Liver (tissue), 9 donors: ENCODE measurements around the gene VIPR2. TPM values are rescaled to one million over a fixed set of nuclear protein-coding genes. Genes with fewer than 3 reads are reported as not detected.

Experiments
- DNase-seq: peaks from one replicate; pipeline ENCODE4 v3.0.0-alpha.2; 2017; ENCODE audit warnings: low spot score
- H3K27ac ChIP-seq, 2 donors: one replicate each; pipeline ENCODE4 v1.7.0; 2013; ENCODE audit warnings: inconsistent platforms in 2 of 2, low read length in 2 of 2, control low read depth in 1 of 2, low read depth in 1 of 2, mild to moderate bottlenecking in 1 of 2
- H3K27me3 ChIP-seq, 4 donors: one replicate each; pipeline versions ENCODE4 v1.6.1 to v1.7.0; 2013; ENCODE audit warnings: low read length in 3 of 4, inconsistent platforms in 1 of 4, mild to moderate bottlenecking in 1 of 4, moderate library complexity in 1 of 4; ENCODE audit not compliant: control insufficient read depth in 4 of 4, insufficient read depth in 4 of 4
- H3K36me3 ChIP-seq, 4 donors: one replicate each; pipeline versions ENCODE4 v1.6.1 to v1.7.0; 2013; ENCODE audit warnings: low read length in 3 of 4, mild to moderate bottlenecking in 3 of 4, low read depth in 1 of 4, moderate library complexity in 1 of 4; ENCODE audit not compliant: control insufficient read depth in 4 of 4, insufficient read depth in 3 of 4
- H3K4me1 ChIP-seq, 4 donors: one replicate each; pipeline versions ENCODE4 v1.6.1 to v1.7.0; 2013; ENCODE audit warnings: low read length in 3 of 4, mild to moderate bottlenecking in 3 of 4, moderate library complexity in 1 of 4; ENCODE audit not compliant: control insufficient read depth in 4 of 4, insufficient read depth in 4 of 4
- H3K4me3 ChIP-seq, 3 donors: one replicate each; pipeline versions ENCODE4 v1.6.1 to v1.7.0; 2013; ENCODE audit warnings: low read length in 3 of 3, control low read depth in 1 of 3, low read depth in 1 of 3, mild to moderate bottlenecking in 1 of 3
- H3K9ac ChIP-seq, 2 donors: one replicate each; pipeline ENCODE4 v1.7.0; 2013; ENCODE audit warnings: low read length in 2 of 2, mild to moderate bottlenecking in 2 of 2, moderate library complexity in 2 of 2, control low read depth in 1 of 2, low read depth in 1 of 2
- H3K9me3 ChIP-seq, 4 donors: one replicate each; pipeline versions ENCODE4 v1.6.1 to v1.7.0; 2013; ENCODE audit warnings: low read length in 3 of 4; ENCODE audit not compliant: control insufficient read depth in 4 of 4
- ATF3 ChIP-seq: IDR thresholded peaks from 2 replicates; pipeline ENCODE4 v1.6.1; 2016; ENCODE audit warnings: antibody characterized with exemption
- CTCF ChIP-seq: fragments of 150-350 bp; IDR thresholded peaks from 2 replicates; pipeline ENCODE4 v1.5.1; 2017; ENCODE audit warnings: improper control_type of control experiment, low read depth, low read length; ENCODE audit not compliant: missing input control
- EGR1 ChIP-seq, 2 donors: IDR thresholded peaks; 2 replicates each; pipeline ENCODE4 v1.6.1; 2016 to 2018; ENCODE audit warnings: antibody characterized with exemption in 2 of 2, low read depth in 2 of 2
- FOXA1 ChIP-seq: IDR thresholded peaks from 2 replicates; pipeline ENCODE4 v1.6.1; 2016; ENCODE audit warnings: antibody characterized with exemption
- HNF4A ChIP-seq, 2 donors: conservative IDR thresholded peaks; 2 replicates each; pipeline ENCODE4 v1.6.1; 2016; ENCODE audit warnings: antibody characterized with exemption in 2 of 2, mild to moderate bottlenecking in 2 of 2
- HNF4G ChIP-seq: IDR thresholded peaks from 2 replicates; pipeline ENCODE4 v1.6.1; 2016; ENCODE audit warnings: antibody characterized with exemption
- JUND ChIP-seq, 2 donors: IDR thresholded peaks; 2 replicates each; pipeline ENCODE4 v1.6.1; 2016; ENCODE audit warnings: antibody characterized with exemption in 2 of 2
- NR2F2 ChIP-seq: IDR thresholded peaks from 2 replicates; pipeline ENCODE4 v1.6.1; 2016; ENCODE audit warnings: antibody characterized with exemption
- RAD21 ChIP-seq, 2 donors: IDR thresholded peaks; 2 replicates each; pipeline ENCODE4 v1.6.1; 2016; ENCODE audit warnings: antibody characterized with exemption in 2 of 2, mild to moderate bottlenecking in 2 of 2
- REST ChIP-seq: IDR thresholded peaks from 2 replicates; pipeline ENCODE4 v1.6.1; 2016; ENCODE audit warnings: antibody characterized with exemption, mild to moderate bottlenecking
- RXRA ChIP-seq, 2 donors: IDR thresholded peaks; 2 replicates each; pipeline ENCODE4 v1.6.1; 2017 to 2018; ENCODE audit warnings: antibody characterized with exemption in 2 of 2, mild to moderate bottlenecking in 1 of 2
- SP1 ChIP-seq: IDR thresholded peaks from 2 replicates; pipeline ENCODE4 v1.6.1; 2018; ENCODE audit warnings: antibody characterized with exemption, mild to moderate bottlenecking
- TAF1 ChIP-seq: conservative IDR thresholded peaks from 2 replicates; pipeline ENCODE4 v1.6.1; 2016; ENCODE audit warnings: antibody characterized with exemption, mild to moderate bottlenecking
- WGBS: extraction: QIAGEN DNeasy Blood & Tissue Kit; methylation state at CpG from one replicate; pipeline ENCODE4 v1.1.7; 2013; 5-methylcytosine and 5-hydroxymethylcytosine counted together
- polyA plus RNA-seq, 2 donors: library from polyadenylated mRNA; stranded (reverse) in 1 of 2; unstranded in 1 of 2; fragments of 200-250 nt in 1 of 2; fragments of >200 nt in 1 of 2; fragmentation: Nextera tagmentation in 1 of 2; extraction: Ambion mirVana in 1 of 2; gene quantifications; one replicate each; pipeline versions ENCODE4 v1.2.1 to v1.2.3, GENCODE V29; 2013 to 2015
- total RNA-seq, 2 donors: library from RNA; depleted of rRNA; stranded (reverse); fragments of >200 nt; gene quantifications; one replicate each; pipeline ENCODE4 v1.2.3, GENCODE V29; 2014
- donor health status: healthy.
- donor health status: healthy.
- donor health status: healthy.
- donor health status: healthy.
- donor health status: healthy.

VIPR2 gene
- total and polyA plus RNA-seq, 4 donors: 0.05 to 0.17 (median 0.10) TPM; not detected in 1

- no peak for TF ChIP-seq SP1
- no peak for TF ChIP-seq NR2F2
- no peak for TF ChIP-seq FOXA1
- TF ChIP-seq CTCF: no peak
- no peak for TF ChIP-seq HNF4A (conservative IDR thresholded peaks at IDR 0.05)
- no peak overlapping the region for H3K27ac ChIP-seq
- H3K4me3 ChIP-seq: no peak overlapping the region
- no peaks in the 10 kb centered on the region for H3K36me3 ChIP-seq
- no peaks in the 10 kb centered on the region for H3K4me1 ChIP-seq
- no peaks in the 10 kb centered on the region for H3K9me3 ChIP-seq
- no peak for DNase-seq
- H3K27me3 ChIP-seq: peaks cover 0 to under 1% (median 0%) of the 10 kb centered on the region in 4 donors
- H3K9ac ChIP-seq: no peak overlapping the region
- WGBS: 88% methylated on average over 8 of the region's 8 CpGs
Measured at GRCh38 chr7:159151231-159151630, 6.6 kb upstream of the VIPR2 start.

- Histone ChIP-seq H3K36me3 (no peaks in the 10 kb centered on the region), H3K9me3 (no peaks in the 10 kb centered on the region), H3K27ac (no peak overlapping the region), H3K4me3 (no peak overlapping the region), H3K4me1 (peaks cover 0 to 3% (median under 1%) of the 10 kb centered on the region in 4 donors), H3K9ac (no peak overlapping the region), H3K27me3 (peaks cover 0 to 5% (median 2%) of the 10 kb centered on the region in 4 donors)
- no peak for DNase-seq
- 75% methylated on average over 8 of the region's 8 CpGs for WGBS
- TF ChIP-seq TAF1 (no peak), EGR1 (IDR thresholded peaks at IDR 0.05; ENCODE audit: low read depth in 2 of 2) (no peak), HNF4G (no peak), NR2F2 (no peak), JUND (IDR thresholded peaks at IDR 0.05) (no peak), SP1 (no peak), ATF3 (no peak), RAD21 (IDR thresholded peaks at IDR 0.05) (no peak), RXRA (IDR thresholded peaks at IDR 0.05) (no peak), FOXA1 (no peak), CTCF (no peak), REST (no peak), HNF4A (conservative IDR thresholded peaks at IDR 0.05) (no peak)
Measured at GRCh38 chr7:159149488-159149887, 4.8 kb upstream of the VIPR2 start.
